CD4-positive, alpha-beta memory T cell (primary cell): Measurements from ENCODE around the gene GADD45A. TPM values are rescaled to one million over a fixed set of nuclear protein-coding genes. Genes with fewer than 3 reads are reported as not detected.

Experiments
- CTCF ChIA-PET: fragments of 350-600 bp; sonication (Branson Sonifier 250); formaldehyde crosslinking; loops from one replicate; lab custom pipeline; 2021; ENCODE audit warnings: inconsistent platforms; ENCODE audit not compliant: partially characterized antibody; lab: Charles Lee
- POLR2A ChIA-PET: fragments of 350-600 bp; sonication (Branson Sonifier 250); formaldehyde crosslinking; loops from one replicate; lab custom pipeline; 2021; ENCODE audit not compliant: partially characterized antibody; lab: Charles Lee
- DNase-seq, 5 donors: peaks; one replicate each; pipeline versions ENCODE4 v3.0.0 to v3.0.0-alpha.2; 2020 to 2022; ENCODE audit warnings: mixed read lengths in 1 of 5
- H3K27ac ChIP-seq: one replicate; pipeline ENCODE4 v1.7.0; 2013; ENCODE audit warnings: low read depth, low read length
- H3K27me3 ChIP-seq: 2 replicates; pipeline ENCODE4 v1.7.0; 2013; ENCODE audit warnings: mild to moderate bottlenecking, low read length, moderate library complexity; ENCODE audit not compliant: insufficient read depth
- H3K36me3 ChIP-seq: 2 replicates; pipeline ENCODE4 v1.7.0; 2013; ENCODE audit warnings: mild to moderate bottlenecking, low read length, moderate library complexity; ENCODE audit not compliant: insufficient read depth
- H3K4me1 ChIP-seq: 2 replicates; pipeline ENCODE4 v1.7.0; 2013; ENCODE audit warnings: mild to moderate bottlenecking, low read length, moderate library complexity; ENCODE audit not compliant: insufficient read depth
- H3K4me3 ChIP-seq, 2 donors: one replicate each; pipeline ENCODE4 v1.7.0; 2013; ENCODE audit warnings: low read length in 2 of 2, mild to moderate bottlenecking in 1 of 2
- H3K9me3 ChIP-seq, 2 donors: one replicate each; pipeline ENCODE4 v1.7.0; 2013; ENCODE audit warnings: low read length in 2 of 2, control low read depth in 1 of 2; ENCODE audit not compliant: control insufficient read depth in 1 of 2
- H3K27ac Mint-ChIP-seq, 7 donors: one replicate each; pipeline ENCODE4 v1.8.0; 2020 to 2021; ENCODE audit warnings: mixed read lengths in 7 of 7, mild to moderate bottlenecking in 6 of 7, inconsistent platforms in 3 of 7, moderate library complexity in 3 of 7
- H3K27me3 Mint-ChIP-seq, 2 donors: one replicate each; pipeline ENCODE4 v1.8.0; 2020 to 2021; ENCODE audit warnings: mixed read lengths in 2 of 2
- H3K36me3 Mint-ChIP-seq, 2 donors: one replicate each; pipeline ENCODE4 v1.8.0; 2020 to 2021; ENCODE audit warnings: mixed read lengths in 2 of 2, inconsistent platforms in 1 of 2, mild to moderate bottlenecking in 1 of 2
- H3K4me1 Mint-ChIP-seq, 4 donors: one replicate each; pipeline ENCODE4 v1.8.0; 2020 to 2021; ENCODE audit warnings: mixed read lengths in 4 of 4, mild to moderate bottlenecking in 1 of 4
- H3K4me3 Mint-ChIP-seq, 8 donors: one replicate each; pipeline ENCODE4 v1.8.0; 2020 to 2021; ENCODE audit warnings: mixed read lengths in 8 of 8, mild to moderate bottlenecking in 7 of 8, moderate library complexity in 6 of 8, inconsistent platforms in 3 of 8
- H3K9me3 Mint-ChIP-seq, 8 donors: one replicate each; pipeline ENCODE4 v1.8.0; 2020 to 2021; ENCODE audit warnings: mixed read lengths in 8 of 8, mild to moderate bottlenecking in 5 of 8, inconsistent platforms in 3 of 8, moderate library complexity in 1 of 8
- intact Hi-C: fragments of 100-400 bp; cut with micrococcal nuclease; formaldehyde crosslinking; loops from one replicate; pipeline ENCODE4 v1.15.1; 2023
- polyA plus RNA-seq, 2 donors: library from polyadenylated mRNA; unstranded; fragments of 300-500 nt; fragmentation: Illumina TruSeq; gene quantifications; one replicate each; pipeline ENCODE4 v1.2.3, GENCODE V29; 2021
- total RNA-seq, 2 experiments: library from RNA; stranded (reverse); gene quantifications; one replicate each; pipeline ENCODE4 v1.2.3, GENCODE V29; 2021

The GADD45A gene
- total and polyA plus RNA-seq, 4 experiments from 2014 or later, result 6.4 to 26.8 (median 23.3) TPM

DNA sequence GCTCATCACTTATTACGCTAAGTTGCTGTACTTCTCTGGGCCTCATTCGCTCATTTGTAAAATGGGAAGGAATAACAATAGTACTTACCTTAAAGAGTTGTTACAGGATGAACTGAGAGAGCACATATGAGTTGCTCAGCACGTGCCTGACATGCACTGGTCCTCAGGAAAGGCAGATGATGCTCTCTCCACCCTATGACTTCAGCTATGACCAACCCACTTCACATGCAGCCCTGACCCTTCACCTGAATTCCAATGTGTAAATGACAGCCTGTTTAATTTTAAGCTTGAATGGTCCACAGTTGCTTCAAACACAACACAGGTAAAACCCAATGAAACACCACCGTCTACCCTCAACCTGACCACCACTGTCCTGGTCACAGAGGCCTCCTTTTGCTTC, 32.9 kb downstream of the GADD45A start:
- no peaks in the 10 kb centered on the region for H3K9me3 Mint-ChIP-seq
- CTCF ChIA-PET, result interaction anchor here (0.7 kb wide), 1 partner anchor 35 kb away, joined by 3 read pairs; no protein-coding TSS in a partner anchor
- no peak for DNase-seq
- no peak overlapping the region for H3K4me3 ChIP-seq
- H3K4me1 ChIP-seq, result no peaks in the 10 kb centered on the region
- H3K36me3 ChIP-seq, result no peaks in the 10 kb centered on the region
- peaks cover 0 to 1% of the 10 kb centered on the region in 2 donors for H3K27me3 Mint-ChIP-seq
- H3K27ac ChIP-seq, result no peak overlapping the region
- H3K4me1 Mint-ChIP-seq, result no peaks in the 10 kb centered on the region
- H3K27ac Mint-ChIP-seq, result no peak overlapping the region
- H3K9me3 ChIP-seq, result no peaks in the 10 kb centered on the region
- H3K27me3 ChIP-seq, result no peaks in the 10 kb centered on the region
- intact Hi-C loops, result no loop called here
- no peak overlapping the region for H3K4me3 Mint-ChIP-seq
- POLR2A ChIA-PET, result no interaction called here
- no peaks in the 10 kb centered on the region for H3K36me3 Mint-ChIP-seq

DNA sequence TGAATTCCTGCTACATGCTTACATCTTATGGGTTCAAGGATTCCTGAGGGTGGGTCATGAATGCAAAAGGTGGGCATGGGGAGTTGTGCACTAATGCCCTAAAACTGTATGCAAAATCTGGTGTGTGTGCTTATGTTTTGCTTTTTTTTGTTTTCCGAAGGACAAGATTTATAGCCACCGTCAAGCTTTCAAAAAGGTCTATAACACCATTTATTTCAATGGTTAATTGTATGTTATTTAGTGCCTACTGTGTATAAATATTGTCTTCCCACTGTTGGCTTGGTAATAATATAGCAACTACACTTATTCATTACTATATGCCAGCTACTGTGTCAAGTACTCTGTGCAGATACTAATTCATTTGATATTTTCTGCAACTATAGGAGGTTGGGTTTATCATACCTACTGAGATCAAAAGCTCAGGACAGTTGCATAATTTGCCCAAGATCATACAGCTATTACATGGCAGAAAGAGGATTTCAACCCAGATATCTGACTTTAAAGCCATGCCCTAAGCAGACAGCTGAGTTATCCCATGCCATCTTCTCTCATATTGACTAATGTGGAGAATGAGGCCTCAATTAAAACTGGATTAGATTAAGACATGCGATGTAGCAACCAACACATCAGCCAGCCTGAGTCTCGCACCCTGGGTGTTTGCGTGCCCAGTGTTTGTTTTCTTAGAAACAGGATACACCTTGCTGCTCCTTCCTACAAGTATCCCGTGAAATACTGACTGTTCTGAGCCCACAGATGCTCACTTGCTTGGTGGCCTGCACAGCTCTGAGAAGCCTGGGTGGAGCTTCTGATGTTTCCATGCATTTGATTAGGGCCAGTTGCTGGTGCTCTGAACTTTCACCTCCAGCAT, 34.6 kb downstream of the GADD45A start:
- Histone ChIP-seq H3K4me1 (no peaks in the 10 kb centered on the region), H3K36me3 (no peaks in the 10 kb centered on the region), H3K9me3 (no peaks in the 10 kb centered on the region), H3K4me3 (no peak overlapping the region), H3K27ac (no peak overlapping the region), H3K27me3 (no peaks in the 10 kb centered on the region)
- ChIA-PET CTCF (interaction anchor here (1.6 kb wide), 1 partner anchor 7 kb away, joined by 5 read pairs; no protein-coding TSS in a partner anchor), POLR2A (no interaction called here)
- H3K4me3 Mint-ChIP-seq, result no peak overlapping the region
- intact Hi-C loops, result no loop called here
- peaks cover 0 to 1% of the 10 kb centered on the region in 2 donors for H3K27me3 Mint-ChIP-seq
- no peaks in the 10 kb centered on the region for H3K4me1 Mint-ChIP-seq
- H3K9me3 Mint-ChIP-seq, result no peaks in the 10 kb centered on the region
- no peaks in the 10 kb centered on the region for H3K36me3 Mint-ChIP-seq
- DNase-seq, result no peak
- H3K27ac Mint-ChIP-seq, result no peak overlapping the region

DNA sequence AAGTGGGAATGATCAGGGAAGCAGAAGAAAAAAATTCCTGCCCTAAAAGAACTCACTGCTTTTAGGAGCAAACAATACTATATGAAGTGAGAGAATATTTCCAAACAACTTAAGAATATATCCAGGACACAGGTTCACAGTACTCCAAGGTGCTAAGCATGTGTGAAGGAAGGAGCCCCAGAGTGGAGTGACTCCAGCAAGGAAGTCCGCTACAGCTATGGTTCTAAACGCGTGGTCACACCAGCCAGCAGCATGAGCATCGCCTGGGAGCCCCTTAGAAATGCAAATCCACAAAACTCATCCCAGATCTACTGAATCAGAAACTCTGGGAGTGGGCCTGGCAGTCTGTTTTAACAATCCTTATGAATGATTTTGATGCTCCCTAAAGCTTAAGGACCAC, 36.1 kb downstream of the GADD45A start:
- Mint-ChIP-seq H3K4me1 (no peaks in the 10 kb centered on the region), H3K27ac (no peak overlapping the region), H3K4me3 (no peak overlapping the region), H3K36me3 (no peaks in the 10 kb centered on the region), H3K27me3 (peaks cover 0 to 1% of the 10 kb centered on the region in 2 donors), H3K9me3 (no peaks in the 10 kb centered on the region)
- ChIA-PET CTCF (interaction anchor here (1.0 to 1.7 kb wide), 3 partner anchors 9 to 160 kb away, joined by 3 to 6 read pairs (median 5); no protein-coding TSS in a partner anchor), POLR2A (no interaction called here)
- Histone ChIP-seq H3K27me3 (no peaks in the 10 kb centered on the region), H3K9me3 (no peaks in the 10 kb centered on the region), H3K4me1 (no peaks in the 10 kb centered on the region), H3K36me3 (no peaks in the 10 kb centered on the region), H3K27ac (no peak overlapping the region), H3K4me3 (no peak overlapping the region)
- DNase-seq, result no peak
- intact Hi-C loops, result no loop called here

GRCh38 chr1:67721650-67722291, 36.8 kb downstream of the GADD45A start:
- H3K27ac ChIP-seq, result no peak overlapping the region
- ChIA-PET POLR2A (no interaction called here), CTCF (interaction anchor here (1.0 to 1.7 kb wide), 3 partner anchors 10 to 161 kb away, joined by 3 to 6 read pairs (median 5); no protein-coding TSS in a partner anchor)
- Mint-ChIP-seq H3K27me3 (peaks cover 0 to 1% of the 10 kb centered on the region in 2 donors), H3K4me1 (no peaks in the 10 kb centered on the region), H3K4me3 (no peak overlapping the region), H3K36me3 (no peaks in the 10 kb centered on the region), H3K9me3 (no peaks in the 10 kb centered on the region), H3K27ac (no peak overlapping the region)
- no peaks in the 10 kb centered on the region for H3K27me3 ChIP-seq
- DNase-seq, result no peak
- no peak overlapping the region for H3K4me3 ChIP-seq
- H3K36me3 ChIP-seq, result no peaks in the 10 kb centered on the region
- intact Hi-C loops, result no loop called here
- H3K4me1 ChIP-seq, result no peaks in the 10 kb centered on the region
- no peaks in the 10 kb centered on the region for H3K9me3 ChIP-seq

- Histone ChIP-seq H3K36me3 (no peaks in the 10 kb centered on the region), H3K27ac (no peak overlapping the region), H3K4me1 (no peaks in the 10 kb centered on the region), H3K9me3 (no peaks in the 10 kb centered on the region), H3K4me3 (no peak overlapping the region), H3K27me3 (no peaks in the 10 kb centered on the region)
- no peak for DNase-seq
- POLR2A ChIA-PET, result no interaction called here
- no peaks in the 10 kb centered on the region for H3K36me3 Mint-ChIP-seq
- peaks cover 0 to 1% of the 10 kb centered on the region in 2 donors for H3K27me3 Mint-ChIP-seq
- CTCF ChIA-PET, result interaction anchor here (1.0 kb wide), 1 partner anchor 37 kb away, joined by 3 read pairs; no protein-coding TSS in a partner anchor
- H3K4me3 Mint-ChIP-seq, result no peak overlapping the region
- no peak overlapping the region for H3K27ac Mint-ChIP-seq
- intact Hi-C loops, result no loop called here
- no peaks in the 10 kb centered on the region for H3K9me3 Mint-ChIP-seq
- no peaks in the 10 kb centered on the region for H3K4me1 Mint-ChIP-seq
Observed at GRCh38 chr1:67722292-67722944, 37.4 kb downstream of the GADD45A start.

- no peaks in the 10 kb centered on the region for H3K9me3 Mint-ChIP-seq
- H3K27me3 Mint-ChIP-seq, result peaks cover 0 to 1% of the 10 kb centered on the region in 2 donors
- no peaks in the 10 kb centered on the region for H3K27me3 ChIP-seq
- no peaks in the 10 kb centered on the region for H3K36me3 Mint-ChIP-seq
- no peak for DNase-seq
- no peak overlapping the region for H3K27ac ChIP-seq
- no peaks in the 10 kb centered on the region for H3K4me1 Mint-ChIP-seq
- no peak overlapping the region for H3K4me3 ChIP-seq
- no peak overlapping the region for H3K4me3 Mint-ChIP-seq
- ChIA-PET CTCF (no interaction called here), POLR2A (interaction anchor here (1.0 kb wide), 1 partner anchor 38 kb away, joined by 4 read pairs; the partner anchor contains the start of gene GADD45A)
- H3K36me3 ChIP-seq, result no peaks in the 10 kb centered on the region
- H3K4me1 ChIP-seq, result no peaks in the 10 kb centered on the region
- no peak overlapping the region for H3K27ac Mint-ChIP-seq
- intact Hi-C loops, result no loop called here
- H3K9me3 ChIP-seq, result no peaks in the 10 kb centered on the region
Observed at GRCh38 chr1:67723126-67723525, 38.1 kb downstream of the GADD45A start.

DNA sequence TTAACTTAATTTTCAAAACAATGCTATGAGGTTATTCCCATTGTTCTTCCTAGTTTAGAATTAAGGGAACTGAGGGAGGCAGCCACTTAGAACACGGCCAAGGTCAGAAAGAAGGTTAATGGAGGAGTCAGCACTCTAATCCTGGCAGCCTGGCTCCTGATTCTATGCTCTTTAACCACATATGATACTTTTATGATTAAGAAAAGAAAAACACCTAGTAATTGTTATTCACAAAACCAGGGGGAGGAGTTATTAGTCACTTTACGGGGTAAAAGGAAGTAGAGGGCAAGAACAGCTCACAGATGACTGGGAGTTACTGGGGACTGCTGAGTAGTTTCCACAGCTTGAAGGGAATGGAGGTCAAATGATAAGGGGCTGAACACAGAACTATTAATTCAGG, 38.6 kb downstream of the GADD45A start:
- H3K27me3 ChIP-seq, result no peaks in the 10 kb centered on the region
- CTCF ChIA-PET, result interaction anchor here (1.2 kb wide), 1 partner anchor 11 kb away, joined by 3 read pairs; no protein-coding TSS in a partner anchor
- Mint-ChIP-seq H3K27me3 (peaks cover 0 to 1% of the 10 kb centered on the region in 2 donors), H3K36me3 (no peaks in the 10 kb centered on the region), H3K27ac (no peak overlapping the region), H3K4me1 (no peaks in the 10 kb centered on the region), H3K4me3 (no peak overlapping the region), H3K9me3 (no peaks in the 10 kb centered on the region)
- H3K36me3 ChIP-seq, result no peaks in the 10 kb centered on the region
- DNase-seq, result no peak
- POLR2A ChIA-PET, result interaction anchor here (1.0 kb wide), 1 partner anchor 38 kb away, joined by 4 read pairs; the partner anchor contains the start of gene GADD45A
- no peak overlapping the region for H3K27ac ChIP-seq
- H3K4me1 ChIP-seq, result no peaks in the 10 kb centered on the region
- intact Hi-C loops, result no loop called here
- H3K4me3 ChIP-seq, result no peak overlapping the region
- no peaks in the 10 kb centered on the region for H3K9me3 ChIP-seq
